EL (cell line): ENCODE measurements around the gene NDRG3.
A peak's percentile ranks its signal among the peaks of the same experiment; 100 is the strongest.
"Not testable (repeated sequence)": the region's sequence is repeated elsewhere in the genome, so short reads cannot be mapped to it uniquely, and the experiment has no call there.

Experiments used
- DNase-seq: peaks from one replicate; pipeline ENCODE4 v3.0.0-alpha.2; 2016

Gene NDRG3

DNA sequence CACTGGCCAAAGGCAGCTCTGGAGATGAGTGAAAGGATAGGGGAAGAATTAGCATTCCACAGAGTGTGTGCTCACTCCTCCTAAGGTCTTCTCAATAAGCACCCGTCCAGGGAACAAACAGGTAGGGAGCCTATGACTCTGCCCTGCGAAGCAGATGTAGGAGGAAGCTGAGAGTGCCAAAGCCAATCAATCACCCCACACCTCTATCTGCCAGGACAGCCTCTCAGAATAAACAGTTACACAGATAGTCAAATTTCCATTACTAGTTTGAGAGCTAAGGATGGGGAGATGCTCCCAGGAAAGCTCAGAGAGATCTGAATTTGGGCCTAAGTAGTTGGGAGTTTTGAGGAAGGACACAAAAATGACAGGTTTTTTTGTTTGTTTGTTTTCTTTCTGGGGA, 59.4 kb downstream of the NDRG3 start:
- DNase-seq, result no peak

DNA sequence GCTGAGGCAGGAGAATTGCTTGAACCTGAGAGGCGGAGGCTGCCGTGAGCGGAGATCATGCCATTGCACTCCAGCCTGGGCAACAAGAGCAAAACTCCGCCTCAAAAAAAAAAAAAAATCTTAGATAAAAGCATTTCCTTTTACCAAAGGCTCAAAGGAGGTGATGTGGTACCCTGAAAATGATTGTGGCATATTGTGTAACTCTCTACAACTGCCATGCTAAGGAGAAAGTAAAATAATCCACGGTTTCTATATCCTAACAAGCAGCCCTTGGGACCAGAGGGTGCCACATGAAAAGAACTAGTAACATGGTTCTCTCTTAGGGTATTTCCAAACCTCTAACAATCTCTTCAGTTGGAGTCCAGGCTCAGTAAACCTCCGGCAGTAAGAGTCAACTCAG, 61.1 kb downstream of the NDRG3 start:
- DNase-seq, result no peak

DNA sequence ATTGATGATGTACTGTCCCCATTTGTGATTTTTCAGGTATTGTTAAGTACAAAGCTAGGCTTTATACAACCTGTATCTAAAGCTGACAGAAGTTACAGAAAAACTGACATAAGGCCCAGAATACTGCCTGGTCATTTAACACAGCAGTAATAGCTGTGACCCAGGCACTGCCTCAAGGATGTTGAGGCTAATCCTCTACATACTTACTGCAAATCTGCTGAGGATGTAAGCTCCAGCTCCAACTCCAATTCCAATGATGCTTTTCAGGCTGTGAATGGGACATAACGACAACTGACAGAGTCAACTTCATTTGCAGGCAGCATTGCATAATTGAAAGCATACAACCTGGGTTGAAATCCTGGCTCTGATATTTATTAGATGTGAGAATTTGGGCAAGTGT, 63.6 kb downstream of the NDRG3 start:
- no peak for DNase-seq

DNA sequence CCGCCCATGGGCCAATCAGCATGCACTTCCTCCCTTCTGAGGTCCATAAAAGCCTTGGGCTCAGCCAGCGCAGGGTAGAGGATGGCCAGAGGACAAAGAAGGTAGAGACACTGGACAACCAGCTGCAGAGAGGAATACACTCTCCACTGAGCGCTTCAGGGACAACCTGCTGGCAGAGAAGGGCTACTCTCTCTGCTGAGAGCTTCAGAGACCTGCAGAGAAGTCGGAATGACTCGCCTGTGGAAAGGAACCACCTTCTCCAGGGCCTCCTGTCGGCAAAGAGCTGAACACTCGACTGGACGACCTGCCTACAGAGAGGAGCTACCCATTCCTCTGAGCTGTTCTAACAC, 68.5 kb downstream of the NDRG3 start:
- no peak for DNase-seq

DNA sequence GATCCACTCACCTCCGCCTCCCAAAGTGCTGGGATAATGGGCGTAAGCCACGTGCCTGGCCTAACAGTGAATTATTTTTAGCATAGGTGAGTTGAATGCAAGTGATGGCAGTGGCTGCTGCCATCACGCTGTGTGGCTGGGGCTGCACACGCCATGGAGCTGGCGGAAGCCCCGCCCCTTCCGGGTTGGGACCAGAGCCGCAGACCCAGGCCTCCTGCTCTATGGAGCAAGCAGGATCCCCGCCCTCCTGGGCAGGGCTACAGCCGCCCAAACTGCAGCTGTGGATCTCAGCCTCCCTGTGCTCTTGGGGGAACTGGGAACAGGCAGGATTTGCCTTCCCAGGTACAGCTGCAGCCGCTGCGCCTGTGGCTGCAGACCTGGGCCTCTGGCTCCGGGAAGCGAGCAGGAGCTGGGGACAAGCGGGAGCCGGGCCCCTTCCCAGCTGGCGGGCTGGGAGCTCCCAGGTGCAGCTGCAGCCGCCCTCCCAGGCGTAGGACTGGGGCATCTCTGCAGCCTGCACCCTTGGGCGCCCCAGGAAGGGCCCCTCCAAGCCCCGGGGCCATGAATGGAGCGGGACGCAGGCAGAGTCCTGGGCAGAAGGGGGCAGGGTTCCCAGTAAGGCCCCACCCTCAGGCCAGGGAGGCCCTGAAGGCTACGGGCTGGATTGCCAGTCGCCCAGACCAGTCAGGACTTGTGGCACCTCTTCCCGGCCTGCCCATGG, 69.0 kb downstream of the NDRG3 start:
- no peak for DNase-seq

DNA sequence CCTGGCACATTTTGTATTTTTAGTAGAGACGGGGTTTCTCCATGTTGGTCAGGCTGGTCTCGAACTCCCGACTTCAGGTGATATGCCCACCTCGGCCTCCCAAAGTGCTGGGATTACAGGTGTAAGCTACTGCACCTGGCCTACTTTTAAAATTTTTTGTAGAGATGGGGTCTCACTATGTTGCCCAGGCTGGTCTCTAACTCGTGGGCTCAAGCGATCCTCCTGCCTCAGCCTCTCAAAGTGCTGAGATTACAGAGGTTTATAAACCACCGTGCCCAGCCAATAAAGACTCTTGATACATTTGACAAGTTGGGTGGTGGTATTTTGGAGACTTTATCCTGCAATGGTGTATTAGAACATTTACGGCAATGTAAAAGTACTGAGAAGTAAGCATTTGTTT, 70.3 kb downstream of the NDRG3 start:
- not testable (repeated sequence) for DNase-seq

DNA sequence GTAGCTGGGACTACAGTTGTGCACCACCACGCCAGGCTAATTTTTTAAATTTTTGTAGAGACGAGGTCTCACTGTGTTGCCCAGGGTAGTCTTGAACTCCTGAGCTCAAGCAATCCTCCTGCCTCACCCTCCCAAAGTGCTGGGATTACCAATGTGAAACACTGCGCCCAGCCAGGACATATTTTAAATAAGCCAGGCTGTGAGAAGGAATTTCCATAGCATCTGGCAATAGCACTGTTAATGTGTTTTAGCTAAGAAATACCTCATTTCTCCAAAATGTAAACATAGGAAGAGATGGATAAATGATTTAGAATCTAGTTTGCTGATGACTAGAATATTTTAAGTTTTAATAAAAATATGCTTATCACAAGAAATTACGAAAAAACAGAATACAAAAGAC, 72.9 kb downstream of the NDRG3 start:
- no peak for DNase-seq

DNA sequence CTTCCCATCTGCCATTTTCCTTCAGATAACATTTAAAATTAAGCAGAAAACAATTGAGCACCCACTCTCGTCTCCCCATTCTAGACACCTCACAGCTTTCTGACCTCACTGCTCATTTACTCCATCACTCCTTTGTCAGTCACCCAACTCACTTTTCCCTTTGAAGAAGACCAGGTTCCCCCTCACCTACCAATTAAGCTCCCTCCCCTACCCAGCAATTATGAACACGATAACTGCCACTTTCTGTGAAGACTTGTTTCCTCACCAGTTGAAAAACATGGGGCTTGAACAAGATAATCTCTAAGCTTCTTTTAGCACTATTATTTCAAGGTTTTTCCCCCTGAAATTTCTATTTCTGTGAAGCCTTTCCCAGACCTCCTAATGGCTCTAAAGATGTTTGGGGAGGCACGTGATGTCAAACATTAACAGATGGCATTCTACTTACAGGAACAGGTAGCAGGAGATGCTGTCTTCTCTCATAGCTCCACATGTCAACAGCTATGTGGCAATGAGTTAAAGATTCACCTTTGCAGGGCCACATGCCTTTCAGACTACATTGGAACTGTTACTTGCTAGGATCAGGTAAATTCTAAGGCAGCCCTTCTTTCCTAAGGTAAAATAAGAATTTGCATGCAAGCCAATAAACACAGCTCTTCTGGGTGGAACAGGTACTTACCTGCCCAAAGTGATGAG, 75.1 kb downstream of the NDRG3 start:
- DNase-seq, result no peak

DNA sequence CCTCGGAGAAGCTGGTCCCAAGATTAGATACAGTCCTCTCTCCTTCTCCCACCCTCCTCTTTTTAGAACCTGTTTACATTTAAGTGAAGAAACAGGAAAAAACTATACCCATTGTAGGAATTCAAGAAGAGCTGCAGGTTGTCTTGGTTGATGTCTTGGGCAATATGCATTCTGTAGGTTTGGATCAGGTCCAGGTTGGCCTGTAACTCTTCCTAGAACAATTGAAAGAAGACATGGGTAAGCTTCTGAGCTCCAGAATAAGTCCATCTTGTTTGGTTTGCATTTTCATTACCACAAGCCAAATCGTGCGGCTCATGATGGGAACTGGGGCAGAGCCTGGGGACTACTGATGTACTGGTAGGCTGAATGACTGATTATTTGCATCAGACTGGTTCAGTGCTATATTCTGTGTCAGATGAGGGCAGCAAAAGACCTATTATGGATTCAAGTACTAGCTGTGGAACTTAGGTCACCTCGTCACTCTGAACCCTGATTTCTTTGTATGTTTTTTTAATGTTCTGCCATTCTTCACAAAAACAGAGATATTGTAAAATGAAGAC, 79.6 kb downstream of the NDRG3 start:
- DNase-seq, result peak; percentile 9

DNA sequence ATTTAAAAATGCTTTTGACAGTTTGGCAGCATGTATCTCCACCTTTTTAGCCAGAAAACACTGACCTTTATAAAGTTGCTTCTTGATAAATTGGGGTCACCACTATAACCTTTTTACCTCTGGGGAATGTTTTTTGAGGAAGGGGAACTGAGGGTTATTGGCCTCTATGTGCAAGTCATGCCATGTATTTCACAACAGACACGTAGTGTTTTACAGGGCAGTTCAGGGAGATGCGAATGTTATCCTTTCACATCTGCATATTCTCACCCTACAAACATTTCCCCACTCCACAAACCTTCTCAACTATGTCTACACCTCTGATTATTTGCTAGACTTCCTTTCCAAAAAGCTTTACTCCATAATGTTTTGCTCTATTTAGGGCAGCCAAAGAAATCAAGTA, 82.9 kb downstream of the NDRG3 start:
- DNase-seq, result no peak

DNA sequence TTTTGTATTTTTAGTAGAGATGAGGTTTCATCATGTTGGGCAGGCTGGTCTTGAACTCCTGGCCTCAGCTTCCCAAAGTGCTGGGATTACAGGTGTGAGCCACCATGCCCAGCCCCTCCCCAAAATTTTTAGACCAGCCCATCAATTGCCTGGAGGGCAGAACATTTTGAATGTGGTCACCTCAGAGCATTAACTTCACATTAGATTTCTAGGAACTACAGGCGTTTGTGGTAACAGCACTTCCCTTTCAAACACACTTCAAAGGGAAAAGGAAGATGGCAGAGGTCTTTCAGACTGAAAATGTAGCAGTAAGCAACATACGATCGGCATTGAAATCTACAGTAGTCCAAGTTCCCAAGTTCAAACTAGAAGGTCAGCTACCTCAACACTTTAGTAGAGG, 87.6 kb downstream of the NDRG3 start:
- no peak for DNase-seq

DNA sequence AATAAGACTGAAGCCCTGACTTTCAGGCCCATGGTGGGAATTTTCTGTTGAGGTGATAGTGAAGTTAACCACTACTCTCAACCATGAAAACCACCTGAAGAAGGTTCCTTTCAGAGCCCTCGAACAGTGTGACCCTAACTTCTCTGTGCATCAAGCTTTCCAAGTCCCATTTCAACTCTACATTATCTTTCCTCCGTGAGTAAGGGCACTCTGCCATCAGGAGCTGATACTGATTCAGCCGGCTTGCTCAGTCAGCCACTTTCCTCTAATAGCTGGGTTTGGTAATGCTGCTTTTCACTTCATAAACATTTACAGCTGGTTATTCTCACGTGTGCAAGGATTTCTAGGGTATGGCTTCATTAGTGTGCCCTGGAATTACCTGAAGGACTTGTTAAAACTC, 89.2 kb downstream of the NDRG3 start:
- DNase-seq, result no peak

DNA sequence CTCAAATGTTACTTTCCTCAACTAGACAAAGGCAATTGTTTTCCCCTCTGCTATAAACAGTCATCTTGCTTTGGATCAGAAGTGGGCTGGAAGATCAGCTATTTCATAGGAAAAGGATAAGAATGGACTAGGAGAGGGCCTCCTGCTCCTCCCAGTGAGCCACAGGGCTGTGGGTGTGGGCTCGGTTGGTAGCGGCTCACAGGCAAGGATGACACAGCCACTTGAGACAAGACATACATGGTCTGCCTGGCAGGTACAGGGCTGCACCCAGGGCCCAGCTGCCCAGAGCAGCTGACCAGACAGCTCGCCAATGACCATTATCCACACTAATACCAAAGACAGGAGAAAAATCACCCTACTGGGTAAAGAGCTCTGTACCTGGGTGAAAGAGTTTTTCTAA, 90.9 kb downstream of the NDRG3 start:
- DNase-seq, result no peak

DNA sequence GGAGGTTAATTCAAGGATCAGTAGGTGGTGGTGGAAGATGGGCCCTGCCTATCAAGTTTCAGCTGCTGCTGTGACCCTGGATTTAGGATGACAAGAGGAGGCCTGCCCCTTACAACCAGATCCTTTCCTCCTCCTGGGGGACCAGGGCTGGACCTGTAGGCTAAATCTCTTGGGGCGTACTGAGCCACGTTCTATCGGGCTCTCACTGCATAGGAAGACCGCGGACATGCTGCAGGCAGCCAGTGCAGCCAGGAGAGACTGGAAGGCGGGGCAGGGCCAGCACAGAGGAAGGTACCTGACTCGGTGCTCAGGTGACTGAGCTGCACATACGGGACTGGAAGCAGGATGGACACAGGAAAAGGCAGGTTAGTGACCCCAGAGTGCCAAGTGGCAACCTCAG, 91.4 kb downstream of the NDRG3 start:
- DNase-seq, result no peak

DNA sequence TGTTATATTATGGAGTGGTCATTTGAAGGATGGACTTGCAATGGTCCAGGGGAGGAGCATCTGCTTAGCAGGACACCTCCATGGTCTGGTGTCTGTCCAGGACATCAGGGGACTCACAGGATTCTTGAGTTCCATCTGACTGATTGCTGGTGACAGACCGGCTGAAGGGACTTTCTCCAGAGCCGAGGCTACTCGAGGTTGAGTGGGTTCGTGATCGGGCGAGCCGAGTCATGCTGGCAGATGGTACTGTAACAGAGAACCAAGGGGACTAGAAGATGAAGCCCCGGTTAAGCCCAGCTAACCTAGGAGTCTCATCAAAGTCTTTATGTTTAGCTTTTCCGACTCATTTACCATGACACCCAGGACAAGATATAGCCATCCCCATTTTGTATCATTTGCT, 92.4 kb downstream of the NDRG3 start:
- DNase-seq, result no peak

DNA sequence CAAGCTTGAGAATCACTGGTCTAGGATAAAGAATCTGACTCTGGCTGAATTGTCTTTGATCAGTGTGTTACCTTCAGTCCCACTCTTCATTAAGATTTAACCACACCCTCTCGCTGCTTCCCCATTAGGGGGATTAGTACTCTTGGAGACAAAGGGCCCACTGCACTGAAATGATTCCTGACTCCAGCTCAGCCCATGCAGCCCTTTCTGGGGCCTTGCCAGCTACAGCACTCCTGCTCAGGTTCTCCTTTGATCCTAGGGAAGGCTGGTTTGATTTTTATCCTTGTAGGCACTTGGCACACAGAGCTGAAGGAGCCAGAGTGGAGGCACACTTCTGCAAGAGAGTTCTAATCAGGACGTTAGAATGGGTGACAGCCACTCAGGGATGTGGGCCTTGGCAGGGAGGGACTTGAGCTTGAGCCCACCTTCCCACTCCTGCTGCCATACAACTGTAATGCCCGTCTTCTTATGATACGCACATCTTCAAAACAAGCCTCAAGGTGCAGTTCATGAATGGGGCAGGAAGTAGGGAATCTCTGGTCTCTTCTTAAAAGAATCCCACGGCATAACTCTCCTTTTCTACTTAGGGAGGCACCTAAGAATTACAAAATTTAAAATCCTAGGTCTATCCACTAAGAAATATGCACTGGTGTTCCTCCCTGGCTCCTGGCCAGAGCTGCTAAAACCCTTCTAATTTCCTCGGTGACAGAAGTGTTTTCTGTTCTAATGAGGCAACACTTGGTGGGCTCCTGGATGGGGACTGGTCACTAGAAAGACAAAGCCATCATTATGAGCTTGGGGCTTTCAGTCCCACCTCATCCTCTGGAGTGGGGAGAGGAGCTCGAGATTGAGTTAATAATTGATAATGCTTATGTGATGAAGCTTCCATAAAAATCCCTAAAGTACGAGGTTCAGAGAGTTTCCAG, 98.4 kb downstream of the NDRG3 start:
- no peak for DNase-seq

DNA sequence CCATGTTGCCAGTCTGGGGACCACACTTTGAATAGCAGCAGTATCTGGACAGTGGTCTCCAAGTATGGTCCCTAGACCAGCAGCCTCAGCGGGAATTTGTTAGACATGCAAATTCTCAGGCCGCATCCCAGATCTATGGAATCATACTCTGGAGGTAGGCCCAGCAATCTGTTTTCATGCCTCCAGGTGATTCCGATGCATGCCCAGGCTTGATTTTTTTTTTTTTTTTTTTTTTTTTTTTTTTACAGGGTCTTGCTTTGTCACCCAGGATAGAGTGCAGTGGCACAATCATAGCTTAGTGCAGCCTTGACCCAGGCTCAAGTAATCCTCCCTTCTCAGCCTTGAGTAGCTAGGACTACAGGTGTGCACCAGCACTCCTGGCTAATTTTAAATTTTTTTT, 99.2 kb downstream of the NDRG3 start:
- no peak for DNase-seq

DNA sequence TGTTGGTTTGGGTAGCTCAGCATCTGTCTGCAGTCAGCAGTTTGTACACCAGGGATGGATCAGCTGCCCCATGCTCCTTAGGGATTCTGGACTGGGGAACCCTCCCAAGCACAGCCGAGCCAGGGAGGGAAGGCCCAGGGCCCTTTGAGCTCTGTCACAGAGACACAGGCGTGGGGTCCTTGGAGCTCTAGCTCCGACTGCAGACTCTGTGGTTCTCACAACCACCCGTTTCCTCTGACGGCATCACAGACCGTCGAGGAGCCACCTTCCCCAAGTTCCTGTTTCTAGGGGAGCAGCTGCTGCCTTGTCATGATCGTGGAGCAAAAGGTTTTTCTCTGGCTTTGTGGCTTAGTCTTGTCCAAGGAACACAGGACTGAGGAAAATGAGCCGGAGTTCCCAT, 99.9 kb downstream of the NDRG3 start, which contains the start of gene SLA2:
Gene SLA2, minus strand, starts transcription at position 199 of the 400 bp plus-strand sequence. CDS start 4,861 bp downstream, outside the sequence.
- DNase-seq, result no peak

DNA sequence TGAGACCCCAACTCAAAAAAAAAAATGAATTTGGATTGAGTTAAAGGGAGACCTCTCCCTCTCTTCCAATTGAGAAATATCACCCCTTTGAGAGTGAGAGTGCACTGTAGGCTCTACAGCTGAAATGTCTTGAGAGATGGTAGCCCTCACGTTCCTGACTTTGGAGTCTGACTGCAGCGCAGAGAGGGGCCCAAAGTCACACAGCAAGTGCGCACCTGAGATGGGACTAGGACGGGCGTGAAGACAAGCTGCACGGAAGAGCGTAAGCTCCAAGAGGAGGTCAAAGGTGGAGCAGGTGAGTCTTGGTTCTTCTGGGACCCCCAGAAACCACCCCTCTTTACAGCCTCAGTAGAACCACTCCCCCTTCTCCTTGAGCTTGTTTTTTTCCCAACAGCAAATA, 100.5 kb downstream of the NDRG3 start:
- no peak for DNase-seq

DNA sequence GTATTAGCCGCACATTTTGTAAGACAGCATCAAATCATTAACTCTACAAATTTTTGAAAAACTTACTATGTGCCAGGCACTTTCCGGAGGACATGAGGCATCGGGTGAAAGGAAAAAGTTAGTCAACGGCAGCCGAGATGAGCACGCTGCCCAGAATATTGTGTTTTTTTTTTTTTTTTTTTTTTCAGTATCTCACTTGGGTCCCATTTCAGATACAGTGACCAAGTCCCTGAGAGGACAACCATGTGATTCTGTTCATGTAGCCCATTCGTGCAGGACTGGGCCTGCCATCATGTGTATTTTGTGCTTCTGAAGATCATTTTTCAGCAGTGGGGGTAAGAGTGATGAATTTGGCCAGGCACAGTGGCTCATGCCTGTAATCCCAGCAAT, 101.2 kb downstream of the NDRG3 start:
- no peak for DNase-seq

DNA sequence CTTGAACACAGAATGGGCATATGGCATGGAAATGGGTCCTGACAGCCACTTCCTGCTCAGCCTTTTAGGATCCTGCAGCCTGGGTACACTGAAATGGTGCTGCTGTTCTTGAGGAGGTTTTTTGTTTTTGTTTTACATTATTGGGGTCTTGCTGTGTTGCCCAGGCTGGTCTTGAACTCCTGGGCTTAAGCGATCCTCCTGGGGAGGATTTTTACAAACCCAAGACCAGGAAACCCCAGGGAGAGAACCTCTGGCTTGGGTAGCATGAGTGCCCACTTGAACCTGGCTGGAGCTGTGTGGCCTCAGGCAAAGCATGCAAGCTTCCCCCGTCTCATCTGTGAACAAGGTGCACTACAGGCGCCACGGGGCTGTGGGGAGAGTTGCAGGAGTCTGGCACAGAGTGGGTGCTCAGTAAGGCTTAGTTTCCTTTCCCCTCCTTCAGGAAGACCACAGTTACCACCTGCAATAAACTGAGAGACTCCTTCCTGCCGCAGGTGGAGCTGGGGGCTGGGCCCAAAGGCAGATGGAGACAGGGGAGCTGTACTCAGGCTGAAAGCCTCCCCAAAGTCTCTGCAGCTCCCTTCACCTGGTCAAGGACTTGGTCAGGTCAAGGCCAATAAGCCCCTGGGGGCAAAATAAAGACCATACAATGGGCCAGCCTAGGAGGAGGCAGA, 101.7 kb downstream of the NDRG3 start:
- no peak for DNase-seq

DNA sequence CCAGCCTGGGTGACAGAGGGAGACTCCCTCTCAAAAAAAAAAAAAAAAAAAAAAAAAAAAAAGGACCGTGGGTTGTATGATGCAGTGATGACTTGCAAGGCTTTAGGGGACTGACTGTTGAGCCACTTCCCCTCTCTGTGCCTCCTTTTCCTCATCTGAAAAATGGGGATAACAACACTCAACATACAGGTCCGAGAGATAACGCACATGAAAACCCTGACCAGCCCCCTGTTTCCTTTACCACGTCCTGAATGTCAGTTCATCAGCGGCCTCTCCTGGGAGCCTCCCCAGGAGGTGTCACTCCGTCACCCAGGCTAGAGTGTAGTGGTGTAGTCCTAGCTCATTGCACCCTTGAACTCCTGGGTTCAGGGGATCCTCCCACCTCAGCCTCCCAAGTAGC, 103.8 kb downstream of the NDRG3 start:
- DNase-seq, result no peak

DNA sequence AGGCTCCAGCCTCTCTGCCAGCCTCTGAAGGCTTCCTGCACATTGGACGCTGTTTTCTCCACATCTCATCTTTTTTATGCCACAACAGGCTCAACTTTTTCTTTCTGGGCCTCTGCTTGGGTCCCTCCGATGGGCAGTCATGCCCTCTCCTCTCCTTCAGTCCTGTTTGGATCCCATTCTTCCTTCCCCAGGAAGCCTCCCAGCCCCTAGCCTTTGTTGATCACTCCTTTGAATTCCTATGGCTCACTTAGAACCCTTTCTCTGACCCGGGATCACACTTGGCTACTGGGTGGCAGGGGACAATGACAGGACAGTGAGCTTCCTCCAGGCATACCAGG, 104.4 kb downstream of the NDRG3 start:
- no peak for DNase-seq
